ENCODE measurements around the gene TFPT.

DNA sequence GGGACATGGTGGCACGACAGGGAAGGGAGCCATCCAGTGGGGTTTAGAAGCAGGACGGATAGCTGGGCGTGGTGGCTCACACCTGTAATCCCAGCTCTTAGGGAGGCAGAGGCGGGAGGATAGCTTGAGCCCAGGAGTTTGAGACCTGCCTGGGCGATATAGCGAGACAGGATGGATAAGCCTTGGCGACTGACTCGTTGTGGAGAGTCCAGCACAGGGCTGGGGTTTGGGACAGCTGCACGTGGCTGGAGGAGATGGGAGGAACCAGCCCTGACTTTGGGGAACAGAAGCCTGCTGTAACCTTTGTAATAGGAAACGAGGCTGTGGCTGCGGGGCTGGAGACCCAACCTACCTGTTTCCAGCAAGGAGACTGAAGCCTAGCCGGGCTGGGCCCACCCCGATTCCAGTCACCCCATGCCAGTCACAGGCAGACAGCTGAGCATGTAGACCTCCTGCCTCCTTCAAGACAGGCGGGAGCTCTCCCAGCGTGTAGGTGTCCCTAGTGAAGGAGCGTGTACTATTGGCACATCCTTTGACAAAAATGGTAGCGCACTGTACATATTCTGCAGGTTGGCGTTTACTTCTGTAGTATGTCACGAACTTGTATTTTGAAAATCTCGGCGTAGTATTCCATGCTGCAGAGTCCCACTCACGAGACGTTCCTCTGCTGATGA is 36.0 kb upstream of the TFPT start:
- TF ChIP-seq CREB1 (IDR thresholded peaks at IDR 0.05) (no peak), CREB1 (CRISPR knock-in tag; IDR thresholded peaks at IDR 0.05) (no peak), JUND (CRISPR knock-in tag; IDR thresholded peaks at IDR 0.05) (no peak), FOXK1 (CRISPR knock-in tag; IDR thresholded peaks at IDR 0.05; ENCODE audit: borderline replicate concordance, low read depth) (no peak), POLR2AphosphoS5 (IDR thresholded peaks at IDR 0.05; ENCODE audit: low read depth, low read length) (no peak)
- TF ChIP-seq, protein P1, sequence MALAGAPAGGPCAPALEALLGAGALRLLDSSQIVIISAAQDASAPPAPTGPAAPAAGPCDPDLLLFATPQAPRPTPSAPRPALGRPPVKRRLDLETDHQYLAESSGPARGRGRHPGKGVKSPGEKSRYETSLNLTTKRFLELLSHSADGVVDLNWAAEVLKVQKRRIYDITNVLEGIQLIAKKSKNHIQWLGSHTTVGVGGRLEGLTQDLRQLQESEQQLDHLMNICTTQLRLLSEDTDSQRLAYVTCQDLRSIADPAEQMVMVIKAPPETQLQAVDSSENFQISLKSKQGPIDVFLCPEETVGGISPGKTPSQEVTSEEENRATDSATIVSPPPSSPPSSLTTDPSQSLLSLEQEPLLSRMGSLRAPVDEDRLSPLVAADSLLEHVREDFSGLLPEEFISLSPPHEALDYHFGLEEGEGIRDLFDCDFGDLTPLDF (CRISPR knock-in tag; IDR thresholded peaks at IDR 0.05) = no peak
- TF ChIP-seq, protein P2, sequence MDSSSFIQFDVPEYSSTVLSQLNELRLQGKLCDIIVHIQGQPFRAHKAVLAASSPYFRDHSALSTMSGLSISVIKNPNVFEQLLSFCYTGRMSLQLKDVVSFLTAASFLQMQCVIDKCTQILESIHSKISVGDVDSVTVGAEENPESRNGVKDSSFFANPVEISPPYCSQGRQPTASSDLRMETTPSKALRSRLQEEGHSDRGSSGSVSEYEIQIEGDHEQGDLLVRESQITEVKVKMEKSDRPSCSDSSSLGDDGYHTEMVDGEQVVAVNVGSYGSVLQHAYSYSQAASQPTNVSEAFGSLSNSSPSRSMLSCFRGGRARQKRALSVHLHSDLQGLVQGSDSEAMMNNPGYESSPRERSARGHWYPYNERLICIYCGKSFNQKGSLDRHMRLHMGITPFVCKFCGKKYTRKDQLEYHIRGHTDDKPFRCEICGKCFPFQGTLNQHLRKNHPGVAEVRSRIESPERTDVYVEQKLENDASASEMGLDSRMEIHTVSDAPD (CRISPR knock-in tag; IDR thresholded peaks at IDR 0.05) = no peak
- TF ChIP-seq, protein P3, sequence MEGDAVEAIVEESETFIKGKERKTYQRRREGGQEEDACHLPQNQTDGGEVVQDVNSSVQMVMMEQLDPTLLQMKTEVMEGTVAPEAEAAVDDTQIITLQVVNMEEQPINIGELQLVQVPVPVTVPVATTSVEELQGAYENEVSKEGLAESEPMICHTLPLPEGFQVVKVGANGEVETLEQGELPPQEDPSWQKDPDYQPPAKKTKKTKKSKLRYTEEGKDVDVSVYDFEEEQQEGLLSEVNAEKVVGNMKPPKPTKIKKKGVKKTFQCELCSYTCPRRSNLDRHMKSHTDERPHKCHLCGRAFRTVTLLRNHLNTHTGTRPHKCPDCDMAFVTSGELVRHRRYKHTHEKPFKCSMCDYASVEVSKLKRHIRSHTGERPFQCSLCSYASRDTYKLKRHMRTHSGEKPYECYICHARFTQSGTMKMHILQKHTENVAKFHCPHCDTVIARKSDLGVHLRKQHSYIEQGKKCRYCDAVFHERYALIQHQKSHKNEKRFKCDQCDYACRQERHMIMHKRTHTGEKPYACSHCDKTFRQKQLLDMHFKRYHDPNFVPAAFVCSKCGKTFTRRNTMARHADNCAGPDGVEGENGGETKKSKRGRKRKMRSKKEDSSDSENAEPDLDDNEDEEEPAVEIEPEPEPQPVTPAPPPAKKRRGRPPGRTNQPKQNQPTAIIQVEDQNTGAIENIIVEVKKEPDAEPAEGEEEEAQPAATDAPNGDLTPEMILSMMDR (CRISPR knock-in tag; IDR thresholded peaks at IDR 0.05) = no peak
